GM20000 (cell line): ENCODE measurements around the gene WNK4.

Source experiments
- DNase-seq: peaks from one replicate; pipeline ENCODE4 v3.0.0; 2012; ENCODE audit warnings: low spot score
- CTCF ChIP-seq: IDR thresholded peaks from 2 replicates; pipeline ENCODE4 v1.5.1; 2012; ENCODE audit warnings: mild to moderate bottlenecking, control low read depth; ENCODE audit errors: extremely low read depth, missing control alignments

Gene WNK4

DNA sequence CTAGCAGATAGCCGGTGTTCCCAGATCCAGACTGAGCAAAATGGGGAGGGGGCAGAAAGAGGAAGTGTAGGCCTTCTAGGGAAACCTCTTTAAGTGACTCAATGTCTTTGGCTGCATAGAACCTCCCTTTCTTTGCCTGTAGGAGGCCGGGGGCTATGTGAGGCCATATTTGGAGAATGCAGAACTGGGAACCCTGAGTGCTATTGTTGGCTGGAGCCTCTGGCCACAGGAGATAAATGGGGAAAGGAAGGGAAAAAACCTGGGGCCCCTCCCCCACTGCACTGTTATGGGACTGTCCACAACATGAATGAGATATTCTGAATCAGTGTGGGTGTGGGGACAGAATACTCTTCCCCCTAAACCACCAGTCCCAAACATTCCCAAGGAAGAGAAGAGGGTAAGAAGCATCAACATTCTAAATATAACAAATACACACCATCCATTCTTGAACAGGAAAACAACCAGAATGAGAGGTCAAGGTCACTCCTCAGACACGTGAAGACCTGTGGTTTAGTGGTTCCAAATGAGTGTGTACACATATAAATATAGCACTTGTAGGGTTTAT lies 4.8 kb upstream of the WNK4 start:
- DNase-seq: peak; percentile 49
- TF ChIP-seq CTCF: no peak

DNA sequence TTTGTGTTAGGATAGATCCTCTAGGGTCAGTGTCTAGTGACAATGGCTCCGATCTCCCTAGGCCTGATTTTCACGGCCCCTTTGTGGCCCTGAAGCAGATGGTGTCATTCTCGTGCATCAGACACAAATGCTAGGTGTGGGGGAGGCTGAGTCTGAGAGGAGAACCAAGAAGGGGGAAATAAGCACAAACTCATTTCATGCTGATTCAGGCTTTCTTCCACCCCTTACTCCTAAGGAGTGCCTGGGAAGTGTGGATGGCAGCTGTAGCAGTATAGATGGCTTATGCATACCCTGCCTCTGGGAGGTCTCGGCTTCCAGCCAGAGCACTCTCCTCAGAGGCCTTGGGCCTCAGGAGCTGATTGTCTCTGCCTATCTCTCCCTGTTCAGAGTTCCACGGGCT lies 1.8 kb upstream of the WNK4 start:
- TF ChIP-seq CTCF: no peak
- no peak for DNase-seq

GRCh38 chr17:42779304-42779935 lies 990 bp upstream of the WNK4 start:
- DNase-seq: no peak
- no peak for TF ChIP-seq CTCF

GRCh38 chr17:42780851-42781638 lies 635 bp downstream of the WNK4 start:
- DNase-seq: peak; percentile 36
- no peak for TF ChIP-seq CTCF

- TF ChIP-seq CTCF: no peak
- DNase-seq: peak; percentile 43
Measured at GRCh38 chr17:42781639-42782165, 1.3 kb downstream of the WNK4 start.

GRCh38 chr17:42782166-42783061 lies 2.0 kb downstream of the WNK4 start:
- no peak for TF ChIP-seq CTCF
- no peak for DNase-seq
